Uterus (tissue), 2 donors: Measurements from ENCODE around the gene FBXO31.

Experiments
- CTCF ChIP-seq, 4 experiments: fragments of 200-600 bp in 2 of 4; fragments of 450-650 bp in 2 of 4; sonication (generic) in 2 of 4; IDR thresholded peaks; one replicate each; pipeline ENCODE4 v1.5.1; 2016 to 2019; ENCODE audit warnings: antibody characterized with exemption in 4 of 4, mild to moderate bottlenecking in 2 of 4, moderate library complexity in 1 of 4
- POLR2A ChIP-seq, 2 donors: fragments of 450-650 bp; IDR thresholded peaks; one replicate each; pipeline ENCODE4 v1.6.1; 2016; ENCODE audit warnings: antibody characterized with exemption in 2 of 2, mild to moderate bottlenecking in 1 of 2, moderate library complexity in 1 of 2

DNA sequence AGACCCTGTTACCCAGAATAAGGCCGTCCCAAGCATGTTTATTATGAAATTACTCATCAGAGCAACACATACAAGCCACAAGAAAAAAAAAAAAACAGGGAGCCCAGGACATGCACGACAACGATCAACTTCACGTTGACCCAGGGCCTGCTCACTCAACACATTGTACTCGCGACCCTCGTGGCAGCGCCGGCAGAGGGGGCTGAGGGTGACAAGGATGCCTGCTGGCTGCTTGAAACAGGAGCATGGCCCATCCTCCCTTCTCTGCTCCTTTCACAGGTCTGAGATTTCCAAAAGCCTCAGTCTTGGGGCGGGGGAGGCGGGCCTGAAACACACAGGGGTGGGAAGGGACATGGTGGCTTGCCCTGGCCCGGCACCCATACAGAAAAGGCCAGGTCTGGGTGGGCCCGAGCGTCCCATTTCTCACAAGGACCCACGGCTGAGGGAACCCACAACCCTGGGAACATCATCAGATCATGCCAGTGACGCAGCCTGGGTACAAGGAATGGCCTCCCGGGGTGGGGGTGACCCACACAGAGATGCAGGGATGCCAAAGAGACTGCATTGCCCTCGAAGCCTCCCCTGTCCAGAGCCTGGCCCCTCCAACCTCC, 45.3 kb downstream of the FBXO31 start:
- TF ChIP-seq POLR2A (IDR thresholded peaks at IDR 0.05) (no peak), CTCF (IDR thresholded peaks at IDR 0.05) (no peak)
